ENCODE measurements around the gene ANKRD39. TPM values are rescaled to one million over a fixed set of nuclear protein-coding genes. Genes with fewer than 3 reads are reported as not detected.

Gene ANKRD39
- total RNA-seq: 5.8 TPM
- polyA plus RNA-seq: 18.8 TPM

GRCh38 chr2:96857667-96858372 lies at the start of gene ANKRD39:
TSS of gene ANKRD39 (minus strand) at chr2:96858016. CDS start at chr2:96857987, 29 bp downstream.
- no peaks in the 10 kb centered on the region for H3K4me1 ChIP-seq (ENCODE audit: insufficient read depth)

GRCh38 chr2:96906729-96907114 lies 48.9 kb upstream of the ANKRD39 start:
- H3K4me1 ChIP-seq (ENCODE audit: insufficient read depth): no peaks in the 10 kb centered on the region
- no peaks in the 10 kb centered on the region for H3K36me3 ChIP-seq (ENCODE audit: insufficient read depth)
- DNase-seq (ENCODE audit: extremely low spot score): no peak
- 21% methylated on average over 13 of the region's 13 CpGs for WGBS
- H3K4me3 ChIP-seq (ENCODE audit: low read depth, low read length): no peak overlapping the region
- H3K27ac ChIP-seq (ENCODE audit: low read depth): peak overlapping the region; percentile 92

More at GRCh38 chr2:96857667-96858372, at the start of gene ANKRD39:
- peaks cover 3% of the 10 kb centered on the region for H3K36me3 ChIP-seq (ENCODE audit: insufficient read depth)
- WGBS: under 1% methylated on average over 81 of the region's 81 CpGs
- peak; percentile 93 for DNase-seq (ENCODE audit: extremely low spot score)
- H3K27ac ChIP-seq (ENCODE audit: low read depth): peak within 1 kb of the TSS; percentile 69
- peak within 1 kb of the TSS; percentile 48 for H3K4me3 ChIP-seq (ENCODE audit: low read depth, low read length)

GRCh38 chr2:96903815-96904214 lies 46.0 kb upstream of the ANKRD39 start:
- H3K27ac ChIP-seq (ENCODE audit: low read depth): no peak overlapping the region
- no peak for DNase-seq (ENCODE audit: extremely low spot score)
- H3K4me3 ChIP-seq (ENCODE audit: low read depth, low read length): no peak overlapping the region
- 68% methylated on average over 7 of the region's 7 CpGs for WGBS
- H3K4me1 ChIP-seq (ENCODE audit: insufficient read depth): no peaks in the 10 kb centered on the region
- no peaks in the 10 kb centered on the region for H3K36me3 ChIP-seq (ENCODE audit: insufficient read depth)

- Histone ChIP-seq H3K36me3 (ENCODE audit: insufficient read depth) (no peaks in the 10 kb centered on the region), H3K27ac (ENCODE audit: low read depth) (no peak overlapping the region), H3K4me3 (ENCODE audit: low read depth, low read length) (no peak overlapping the region), H3K4me1 (ENCODE audit: insufficient read depth) (no peaks in the 10 kb centered on the region)
- WGBS: 87% methylated on average over 7 of the region's 7 CpGs
- no peak for DNase-seq (ENCODE audit: extremely low spot score)
Measured at GRCh38 chr2:96903318-96903717, 45.5 kb upstream of the ANKRD39 start.

GRCh38 chr2:96900237-96900636 lies 42.4 kb upstream of the ANKRD39 start:
- 89% methylated on average over 10 of the region's 10 CpGs for whole genome bisulfite sequencing
- no peak overlapping the region for H3K27ac ChIP-seq (ENCODE audit: low read depth)
- DNase-seq (ENCODE audit: extremely low spot score): no peak
- no peak overlapping the region for H3K4me3 ChIP-seq (ENCODE audit: low read depth, low read length)
- H3K36me3 ChIP-seq (ENCODE audit: insufficient read depth): no peaks in the 10 kb centered on the region
- no peaks in the 10 kb centered on the region for H3K4me1 ChIP-seq (ENCODE audit: insufficient read depth)

- Histone ChIP-seq H3K4me1 (ENCODE audit: insufficient read depth) (no peaks in the 10 kb centered on the region), H3K27ac (ENCODE audit: low read depth) (no peak overlapping the region), H3K36me3 (ENCODE audit: insufficient read depth) (no peaks in the 10 kb centered on the region), H3K4me3 (ENCODE audit: low read depth, low read length) (no peak overlapping the region)
- DNase-seq (ENCODE audit: extremely low spot score): no peak
- 91% methylated on average over 4 of the region's 4 CpGs for WGBS
Measured at GRCh38 chr2:96899413-96899741, 41.6 kb upstream of the ANKRD39 start.

- no peak for DNase-seq (ENCODE audit: extremely low spot score)
- no peak overlapping the region for H3K27ac ChIP-seq (ENCODE audit: low read depth)
Measured at GRCh38 chr2:96898641-96899412, 41.0 kb upstream of the ANKRD39 start.

GRCh38 chr2:96898135-96898505 lies 40.3 kb upstream of the ANKRD39 start:
- WGBS: 93% methylated on average over 8 of the region's 8 CpGs
- no peak for DNase-seq (ENCODE audit: extremely low spot score)
- Histone ChIP-seq H3K4me3 (ENCODE audit: low read depth, low read length) (no peak overlapping the region), H3K4me1 (ENCODE audit: insufficient read depth) (no peaks in the 10 kb centered on the region), H3K36me3 (ENCODE audit: insufficient read depth) (no peaks in the 10 kb centered on the region), H3K27ac (ENCODE audit: low read depth) (no peak overlapping the region)

More at GRCh38 chr2:96898641-96899412, 41.0 kb upstream of the ANKRD39 start:
- Histone ChIP-seq H3K36me3 (ENCODE audit: insufficient read depth) (no peaks in the 10 kb centered on the region), H3K4me3 (ENCODE audit: low read depth, low read length) (no peak overlapping the region), H3K4me1 (ENCODE audit: insufficient read depth) (no peaks in the 10 kb centered on the region)
- 76% methylated on average over 11 of the region's 11 CpGs for WGBS

GRCh38 chr2:96897491-96898134 lies 39.8 kb upstream of the ANKRD39 start:
- no peak overlapping the region for H3K4me3 ChIP-seq (ENCODE audit: low read depth, low read length)
- H3K27ac ChIP-seq (ENCODE audit: low read depth): no peak overlapping the region
- WGBS: 72% methylated on average over 11 of the region's 11 CpGs
- DNase-seq (ENCODE audit: extremely low spot score): no peak
- H3K36me3 ChIP-seq (ENCODE audit: insufficient read depth): no peaks in the 10 kb centered on the region
- no peaks in the 10 kb centered on the region for H3K4me1 ChIP-seq (ENCODE audit: insufficient read depth)

GRCh38 chr2:96895746-96896651 lies 38.2 kb upstream of the ANKRD39 start:
- no peaks in the 10 kb centered on the region for H3K4me1 ChIP-seq (ENCODE audit: insufficient read depth)
- no peak for DNase-seq (ENCODE audit: extremely low spot score)
- H3K27ac ChIP-seq (ENCODE audit: low read depth): no peak overlapping the region
- 57% methylated on average over 18 of the region's 18 CpGs for WGBS
- no peaks in the 10 kb centered on the region for H3K36me3 ChIP-seq (ENCODE audit: insufficient read depth)
- no peak overlapping the region for H3K4me3 ChIP-seq (ENCODE audit: low read depth, low read length)

GRCh38 chr2:96895032-96895745 lies 37.4 kb upstream of the ANKRD39 start:
- H3K4me1 ChIP-seq (ENCODE audit: insufficient read depth): no peaks in the 10 kb centered on the region
- no peaks in the 10 kb centered on the region for H3K36me3 ChIP-seq (ENCODE audit: insufficient read depth)
- WGBS: 83% methylated on average over 10 of the region's 10 CpGs
- H3K4me3 ChIP-seq (ENCODE audit: low read depth, low read length): no peak overlapping the region
- H3K27ac ChIP-seq (ENCODE audit: low read depth): no peak overlapping the region
- DNase-seq (ENCODE audit: extremely low spot score): no peak

GRCh38 chr2:96894151-96894531 lies 36.3 kb upstream of the ANKRD39 start:
- Histone ChIP-seq H3K36me3 (ENCODE audit: insufficient read depth) (no peaks in the 10 kb centered on the region), H3K27ac (ENCODE audit: low read depth) (no peak overlapping the region), H3K4me3 (ENCODE audit: low read depth, low read length) (no peak overlapping the region), H3K4me1 (ENCODE audit: insufficient read depth) (no peaks in the 10 kb centered on the region)
- no peak for DNase-seq (ENCODE audit: extremely low spot score)
- WGBS: 93% methylated on average over 3 of the region's 3 CpGs

Data from urinary bladder (tissue), 4 donors.